ENCODE results near the gene SNRNP25. TPM values are rescaled to one million over a fixed set of nuclear protein-coding genes. Genes with fewer than 3 reads are reported as not detected.

SNRNP25 gene
- 60.1 to 79.1 TPM (median 71.3 TPM) in 5 replicates for total RNA-seq (2022; extraction: Qiagen RNA extraction; ENCODE audit: low read depth)

GRCh38 chr16:53346-54236, at the start of gene SNRNP25, which contains the start of gene POLR3K:
Gene SNRNP25, plus strand, starts transcription at chr16:53828. Its CDS starts 189 bp downstream, at chr16:54017.
Gene POLR3K, minus strand, starts transcription at chr16:53608. Its CDS starts 22 bp downstream, at chr16:53586.

GRCh38 chr16:72561-73548, 19.2 kb downstream of the SNRNP25 start, which contains the start of gene RHBDF1:
Gene RHBDF1, minus strand, starts transcription at chr16:72631. Its CDS starts 7,616 bp downstream, at chr16:65015.

GRCh38 chr16:77807-78443, 24.3 kb downstream of the SNRNP25 start, which contains the start of gene MPG:
Gene MPG, plus strand, starts transcription at chr16:78225. Its CDS starts 85 bp downstream, at chr16:78310.

Other genes with a start within 250 kb of the SNRNP25 start
- 33.2 to 39.5 TPM (median 36.1 TPM) in 5 replicates for gene POLR3K, start 220 bp upstream of the SNRNP25 start, total RNA-seq (2022; extraction: Qiagen RNA extraction; ENCODE audit: low read depth)
- 21.0 to 29.2 TPM (median 26.3 TPM) in 5 replicates for gene RHBDF1, start 18.8 kb downstream of the SNRNP25 start, total RNA-seq (2022; extraction: Qiagen RNA extraction; ENCODE audit: low read depth)
- 60.5 to 76.5 TPM (median 71.6 TPM) in 5 replicates for gene MPG, start 24.4 kb downstream of the SNRNP25 start, total RNA-seq (2022; extraction: Qiagen RNA extraction; ENCODE audit: low read depth)
- 21.2 to 28.4 TPM (median 26.7 TPM) in 5 replicates for gene NPRL3, start 84.8 kb downstream of the SNRNP25 start, total RNA-seq (2022; extraction: Qiagen RNA extraction; ENCODE audit: low read depth)
- gene HBZ, start 98.8 kb downstream of the SNRNP25 start, total RNA-seq (2022; extraction: Qiagen RNA extraction; ENCODE audit: low read depth) = not detected in 5 replicates
- gene HBM, start 112.2 kb downstream of the SNRNP25 start, total RNA-seq (2022; extraction: Qiagen RNA extraction; ENCODE audit: low read depth) = not detected in 5 replicates
- gene HBA2, start 119.0 kb downstream of the SNRNP25 start, total RNA-seq (2022; extraction: Qiagen RNA extraction; ENCODE audit: low read depth) = 0.63 to 1.4 TPM in 2 of 5 replicates, not detected in the others
- gene HBA1, start 122.9 kb downstream of the SNRNP25 start, total RNA-seq (2022; extraction: Qiagen RNA extraction; ENCODE audit: low read depth) = 0.48 to 2.0 TPM (median 1.4 TPM) in 5 replicates
- 6.0 to 9.4 TPM (median 6.9 TPM) in 5 replicates for gene HBQ1, start 126.6 kb downstream of the SNRNP25 start, total RNA-seq (2022; extraction: Qiagen RNA extraction; ENCODE audit: low read depth)
- 41.6 to 48.8 TPM (median 45.7 TPM) in 5 replicates for gene LUC7L, start 175.6 kb downstream of the SNRNP25 start, total RNA-seq (2022; extraction: Qiagen RNA extraction; ENCODE audit: low read depth)
- 40.6 to 50.1 TPM (median 47.8 TPM) in 5 replicates for gene FAM234A, start 181.0 kb downstream of the SNRNP25 start, total RNA-seq (2022; extraction: Qiagen RNA extraction; ENCODE audit: low read depth)
- gene RGS11, start 222.1 kb downstream of the SNRNP25 start, total RNA-seq (2022; extraction: Qiagen RNA extraction; ENCODE audit: low read depth) = 3.9 to 5.5 TPM (median 5.0 TPM) in 5 replicates
- gene ARHGDIG, start 226.8 kb downstream of the SNRNP25 start, total RNA-seq (2022; extraction: Qiagen RNA extraction; ENCODE audit: low read depth) = 1.7 to 3.2 TPM (median 2.5 TPM) in 5 replicates
- gene PDIA2, start 229.3 kb downstream of the SNRNP25 start, total RNA-seq (2022; extraction: Qiagen RNA extraction; ENCODE audit: low read depth) = 0.18 to 0.51 TPM (median 0.44 TPM) in 5 replicates